ENCODE measurements around the gene COQ8A.
"Not testable (repeated sequence)": the region's sequence is repeated elsewhere in the genome, so short reads cannot be mapped to it uniquely, and the experiment has no call there.

Gene COQ8A

GRCh38 chr1:226985839-226986463 is 45.9 kb downstream of the COQ8A start:
- no peak for DNase-seq (ENCODE audit: low spot score)

GRCh38 chr1:226986496-226987178 is 46.5 kb downstream of the COQ8A start:
- no peak for DNase-seq (ENCODE audit: low spot score)

GRCh38 chr1:226987179-226987536 is 47.1 kb downstream of the COQ8A start:
- no peak for DNase-seq (ENCODE audit: low spot score)

GRCh38 chr1:226987623-226988333 is 47.7 kb downstream of the COQ8A start:
- DNase-seq (ENCODE audit: low spot score) = no peak

- no peak for DNase-seq (ENCODE audit: low spot score)
Measured at GRCh38 chr1:226988334-226988666, 48.2 kb downstream of the COQ8A start.

GRCh38 chr1:226989085-226989920 is 49.2 kb downstream of the COQ8A start:
- DNase-seq (ENCODE audit: low spot score) = no peak

- DNase-seq (ENCODE audit: low spot score) = no peak
Measured at GRCh38 chr1:226990133-226990716, 50.1 kb downstream of the COQ8A start.

GRCh38 chr1:226991920-226992319 is 51.8 kb downstream of the COQ8A start:
- no peak for DNase-seq (ENCODE audit: low spot score)

- no peak for DNase-seq (ENCODE audit: low spot score)
Measured at GRCh38 chr1:226993814-226994585, 53.9 kb downstream of the COQ8A start.

- DNase-seq (ENCODE audit: low spot score) = no peak
Measured at GRCh38 chr1:226994586-226995364, 54.7 kb downstream of the COQ8A start.

- DNase-seq (ENCODE audit: low spot score) = no peak
Measured at GRCh38 chr1:226995365-226996332, 55.6 kb downstream of the COQ8A start.

- DNase-seq (ENCODE audit: low spot score) = not testable (repeated sequence)
Measured at GRCh38 chr1:226999579-226999978, 59.5 kb downstream of the COQ8A start.

GRCh38 chr1:227002531-227003049 is 62.5 kb downstream of the COQ8A start:
- no peak for DNase-seq (ENCODE audit: low spot score)

- DNase-seq (ENCODE audit: low spot score) = no peak
Measured at GRCh38 chr1:227003165-227003564, 63.1 kb downstream of the COQ8A start.

GRCh38 chr1:227004796-227005195 is 64.7 kb downstream of the COQ8A start:
- DNase-seq (ENCODE audit: low spot score) = no peak

- DNase-seq (ENCODE audit: low spot score) = no peak
Measured at GRCh38 chr1:227006226-227006796, 66.2 kb downstream of the COQ8A start.

- DNase-seq (ENCODE audit: low spot score) = no peak
Measured at GRCh38 chr1:227009937-227010336, 69.8 kb downstream of the COQ8A start.

GRCh38 chr1:227010645-227011044 is 70.6 kb downstream of the COQ8A start:
- DNase-seq (ENCODE audit: low spot score) = no peak

GRCh38 chr1:227016990-227017389 is 76.9 kb downstream of the COQ8A start:
- no peak for DNase-seq (ENCODE audit: low spot score)

Measured in GM03348 (cell line).